CD4-positive, alpha-beta T cell treated with Interleukin-1 beta for 1 hour (primary cell): ENCODE data around the gene HTRA3.

Source experiments
- DNase-seq, 2 donors: peaks; one replicate each; pipeline ENCODE4 v3.0.0-alpha.2; 2020 to 2022

HTRA3 gene

DNA sequence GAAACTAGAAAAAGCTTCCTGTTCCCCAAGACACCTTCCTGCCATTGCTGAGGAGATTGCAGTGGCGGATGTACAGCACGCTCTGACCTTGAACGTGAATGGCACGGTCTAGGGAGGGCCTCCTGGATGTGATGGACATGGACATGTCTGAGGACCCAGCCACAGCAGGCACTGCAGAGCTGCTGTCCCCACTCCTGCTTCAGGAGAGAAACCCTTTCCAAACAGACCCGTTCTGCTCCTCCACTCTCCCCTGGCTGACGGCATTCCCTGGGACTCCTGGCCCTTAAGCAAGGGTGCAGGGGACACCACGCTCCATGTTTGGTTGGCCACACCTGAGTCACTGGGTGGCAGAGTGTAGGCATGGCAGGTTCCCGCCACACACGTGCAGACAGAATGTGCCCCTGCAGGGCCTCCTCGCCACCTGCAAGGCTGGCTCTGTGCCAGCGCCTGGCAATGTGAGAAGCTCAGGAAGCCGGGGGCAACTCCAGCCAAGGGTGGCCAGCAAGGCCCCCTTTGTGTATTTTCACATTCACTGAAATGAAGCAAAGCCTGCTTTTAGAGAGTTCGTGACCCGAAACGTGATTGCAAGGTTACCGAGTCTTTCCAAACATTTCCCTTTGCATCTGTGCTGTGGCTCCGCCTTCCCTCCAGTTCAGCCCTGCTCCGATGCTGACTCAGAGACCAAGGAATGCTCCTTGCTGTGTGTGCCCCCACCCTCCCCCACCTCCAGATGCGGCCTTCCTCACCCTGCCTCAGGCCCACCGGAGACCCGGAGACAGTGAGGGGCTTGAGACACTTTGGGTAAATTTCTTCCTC lies 46.1 kb downstream of the HTRA3 start:
- DNase-seq = no peak

DNA sequence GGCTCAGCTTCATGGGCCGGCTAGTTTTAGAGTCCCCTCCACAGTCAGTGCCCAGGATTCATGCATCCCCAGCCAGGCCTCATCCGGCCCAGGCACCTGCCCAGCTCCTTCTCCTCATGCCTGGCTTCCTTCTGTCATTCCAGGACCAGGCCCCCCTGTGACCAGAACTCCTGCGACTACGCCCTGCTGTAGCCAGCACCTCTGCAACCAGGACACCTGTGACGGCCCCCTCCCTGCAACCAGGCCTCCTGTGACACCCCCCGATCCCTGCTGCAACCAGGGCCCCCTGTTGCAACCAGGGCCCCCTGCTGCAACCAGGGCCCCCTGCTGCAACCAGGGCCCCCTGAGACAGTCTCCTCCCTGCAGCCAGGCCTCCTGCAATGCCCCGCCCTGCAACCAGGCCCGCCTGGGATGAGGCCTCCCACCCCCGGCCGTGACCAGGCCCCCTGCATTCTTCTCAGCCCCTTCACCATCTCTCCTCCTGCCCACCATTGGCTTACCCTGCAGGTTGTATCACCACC lies 46.8 kb downstream of the HTRA3 start:
- DNase-seq = no peak

DNA sequence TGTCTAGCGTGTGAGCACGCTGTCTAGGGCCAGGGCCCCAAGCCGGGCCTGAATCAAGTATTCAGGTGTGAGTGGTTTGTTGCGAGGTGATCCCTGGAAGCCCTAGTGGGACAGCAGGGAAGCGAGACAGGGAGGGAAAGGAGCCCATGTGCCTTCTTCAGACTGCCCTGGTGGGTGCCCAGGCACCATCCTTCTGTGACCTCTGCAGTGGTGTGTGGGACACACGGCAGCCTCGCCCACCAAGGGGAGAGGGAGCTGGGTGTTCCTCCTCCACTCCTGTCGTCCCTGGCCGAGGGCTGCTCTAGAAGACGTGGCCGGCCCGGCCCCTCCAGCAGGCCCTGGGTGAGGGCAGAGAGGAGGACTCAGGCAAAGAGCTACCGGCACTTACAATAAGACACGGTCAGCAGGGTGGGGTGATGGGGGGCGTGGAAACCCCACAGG lies 47.4 kb downstream of the HTRA3 start:
- no peak for DNase-seq

GRCh38 chr4:8317474-8317873 lies 47.9 kb downstream of the HTRA3 start:
- DNase-seq = no peak

DNA sequence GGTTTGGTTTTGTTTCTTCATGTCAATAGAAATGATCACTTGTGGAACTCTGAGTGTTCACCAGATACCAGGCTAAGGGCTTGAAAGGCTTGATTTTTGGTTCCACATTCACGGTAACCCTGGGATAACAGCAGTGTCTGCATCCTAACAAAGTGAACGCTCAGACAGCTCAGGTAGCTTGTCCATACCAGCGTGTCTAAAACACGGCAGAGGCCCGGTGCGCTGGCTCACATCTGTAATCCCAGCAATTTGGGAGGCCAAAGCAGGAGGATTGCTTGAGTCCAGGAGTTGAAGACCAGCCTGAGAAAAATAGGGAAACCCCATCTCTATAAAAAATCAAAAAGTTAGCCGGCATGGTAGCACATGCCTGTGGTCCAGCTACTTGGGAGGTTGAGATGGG lies 49.0 kb downstream of the HTRA3 start:
- no peak for DNase-seq

- no peak for DNase-seq
Observed at GRCh38 chr4:8319061-8319460, 49.5 kb downstream of the HTRA3 start.

DNA sequence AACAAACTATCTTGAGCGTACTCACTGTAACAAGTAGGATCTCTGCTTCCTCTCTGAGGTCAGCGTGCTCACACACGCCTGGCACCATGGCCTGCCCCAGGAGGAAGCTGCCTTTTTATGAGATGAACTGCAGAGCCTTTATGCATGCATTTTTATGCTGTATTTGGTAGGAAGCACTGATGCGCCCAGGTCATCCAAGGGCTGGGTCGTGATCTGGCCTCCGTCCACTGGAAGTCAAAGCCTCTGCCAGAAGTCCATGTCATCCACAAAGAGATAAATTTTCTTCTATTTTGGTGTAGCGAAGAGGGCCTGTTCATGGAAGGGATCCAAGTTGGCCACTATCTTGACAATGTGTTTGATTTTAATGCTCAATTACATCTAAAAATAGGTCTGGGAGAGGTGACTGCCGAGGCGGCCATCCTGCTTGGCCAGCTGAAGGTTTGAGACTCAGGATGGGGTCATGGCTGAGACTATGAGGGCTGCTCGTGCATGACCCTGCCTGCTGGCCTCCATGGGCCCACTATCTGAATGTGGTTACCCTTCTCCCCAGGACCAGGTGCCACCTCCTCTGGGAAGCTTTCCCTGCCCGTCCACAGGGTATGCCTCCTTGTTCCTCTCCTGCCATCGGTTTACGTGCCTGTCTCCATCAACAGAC lies 50.3 kb downstream of the HTRA3 start:
- DNase-seq = no peak

- DNase-seq = no peak
Observed at GRCh38 chr4:8320386-8320750, 50.8 kb downstream of the HTRA3 start.

GRCh38 chr4:8321220-8321619 lies 51.7 kb downstream of the HTRA3 start:
- no peak for DNase-seq

DNA sequence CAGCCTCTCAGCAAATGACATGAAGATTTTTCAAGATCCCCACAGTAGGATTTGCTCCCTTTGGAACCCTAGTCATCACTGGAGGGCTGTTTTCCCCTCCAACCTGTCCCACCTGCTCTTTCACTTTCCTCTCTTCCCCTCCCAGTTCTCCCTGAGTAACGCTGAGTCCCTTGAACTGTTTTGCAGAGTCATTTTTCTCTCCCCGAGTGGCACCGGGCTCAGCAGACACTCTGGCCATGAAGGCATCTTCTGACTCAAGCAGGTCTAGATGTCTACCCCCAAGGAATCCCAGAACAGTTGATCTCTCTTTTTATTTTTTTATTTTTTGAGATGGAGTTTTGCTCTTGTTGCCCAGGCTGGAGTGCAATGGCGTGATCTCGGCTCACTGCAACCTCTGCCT lies 52.2 kb downstream of the HTRA3 start:
- DNase-seq = no peak

- DNase-seq = no peak
Observed at GRCh38 chr4:8322794-8323704, 53.5 kb downstream of the HTRA3 start.

GRCh38 chr4:8323947-8324555 lies 54.5 kb downstream of the HTRA3 start:
- DNase-seq = no peak

DNA sequence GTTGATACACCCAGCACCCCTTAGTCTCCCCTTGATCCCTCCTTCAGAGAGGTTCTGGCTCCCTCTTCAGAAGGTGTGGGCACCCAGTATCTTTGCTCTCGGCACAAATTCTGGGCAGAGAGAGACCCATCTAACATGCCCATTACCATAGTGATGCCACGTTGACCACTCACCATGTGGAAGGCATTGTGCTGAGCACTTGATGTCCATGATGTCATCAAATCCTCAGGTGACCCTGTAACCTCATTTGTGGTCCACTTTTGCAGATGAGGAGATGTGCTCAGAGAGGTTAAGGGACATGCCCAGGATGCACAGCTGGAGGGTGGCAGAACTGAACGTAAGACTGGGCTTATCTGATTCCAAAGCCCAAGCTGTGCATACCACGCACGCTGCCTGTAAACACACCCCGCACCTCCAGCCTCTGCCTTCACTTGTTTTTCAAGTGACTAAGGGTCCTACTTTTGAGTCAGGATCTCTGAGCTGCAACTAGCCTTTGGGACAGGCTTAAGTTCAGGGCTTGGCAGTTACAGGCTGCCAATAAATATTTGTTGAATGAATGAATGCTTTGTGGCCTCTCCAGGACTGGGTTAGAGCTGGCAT lies 55.2 kb downstream of the HTRA3 start:
- no peak for DNase-seq

DNA sequence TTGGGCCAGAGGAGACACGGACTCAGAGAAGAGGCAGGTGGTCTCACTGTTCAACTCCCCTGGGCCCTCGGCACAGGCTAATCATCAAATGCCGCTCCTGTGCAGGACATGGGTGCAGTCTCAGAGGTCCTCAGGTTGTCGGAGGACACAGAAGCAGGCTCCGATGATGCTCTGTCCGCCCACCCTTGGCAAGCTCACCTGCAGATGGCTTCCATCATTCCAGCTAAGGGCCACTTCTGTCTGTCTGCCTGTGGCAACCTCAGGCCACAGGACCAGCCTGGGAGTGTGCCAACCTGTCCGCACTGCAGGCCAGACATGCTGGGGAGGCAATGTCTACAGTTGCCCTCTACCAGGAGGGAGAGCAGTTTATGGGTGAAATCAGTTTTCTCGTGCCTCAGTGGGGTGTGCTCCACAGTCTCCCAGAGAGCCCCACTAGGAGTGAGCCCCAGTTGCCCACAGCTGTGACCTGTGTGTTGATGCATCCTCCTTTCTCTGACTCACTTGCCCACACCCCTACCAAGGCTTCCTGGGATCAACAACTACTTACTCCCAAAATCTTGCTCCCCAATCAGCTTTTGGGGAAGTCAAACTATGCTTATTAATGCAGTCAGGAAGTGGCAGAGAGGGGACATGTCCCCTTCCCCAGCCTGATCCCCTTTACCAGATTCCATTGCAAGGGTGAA lies 55.9 kb downstream of the HTRA3 start:
- DNase-seq = no peak

- DNase-seq = no peak
Observed at GRCh38 chr4:8326206-8326605, 56.7 kb downstream of the HTRA3 start.

GRCh38 chr4:8328456-8328855 lies 58.9 kb downstream of the HTRA3 start:
- no peak for DNase-seq

GRCh38 chr4:8328866-8329559 lies 59.5 kb downstream of the HTRA3 start:
- no peak for DNase-seq

DNA sequence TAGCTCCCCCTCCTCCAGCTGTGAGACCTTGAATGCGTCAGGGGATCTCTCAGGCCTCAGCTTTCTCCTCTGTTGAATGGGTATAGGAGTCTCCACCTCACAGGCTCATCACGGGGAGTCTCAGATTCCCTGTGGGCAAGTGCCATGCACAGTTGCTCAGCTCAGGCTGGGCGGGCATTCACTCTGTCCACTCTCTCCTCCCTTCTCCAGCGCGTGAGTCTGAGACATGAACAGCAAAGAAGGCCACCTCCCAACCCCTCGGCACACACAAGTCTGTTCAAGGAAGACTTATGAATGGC lies 60.0 kb downstream of the HTRA3 start:
- no peak for DNase-seq

- DNase-seq = no peak
Observed at GRCh38 chr4:8329859-8330761, 60.6 kb downstream of the HTRA3 start.
